DOHH2 (cell line): ENCODE measurements around the gene MINDY2.
"Not testable (repeated sequence)": the region's sequence is repeated elsewhere in the genome, so short reads cannot be mapped to it uniquely, and the experiment has no call there.

Source experiments
- H3F3A ChIP-seq: fragments of 200-600 bp; sonication (generic), shearing (Covaris generic); 2 replicates; pipeline ENCODE4 v1.6.0; 2016; ENCODE audit warnings: antibody characterized with exemption, mild to moderate bottlenecking; ENCODE audit not compliant: control insufficient read depth, insufficient read depth
- H3K27ac ChIP-seq: fragments of 200-600 bp; sonication (generic); 2 replicates; pipeline ENCODE4 v1.5.1; 2014; ENCODE audit warnings: low read depth, mild to moderate bottlenecking, low read length, moderate library complexity
- H3K27me3 ChIP-seq: fragments of 200-600 bp; sonication (generic); 2 replicates; pipeline ENCODE4 v1.6.1; 2014; ENCODE audit warnings: mild to moderate bottlenecking, low read length, mixed read lengths; ENCODE audit not compliant: control insufficient read depth
- H3K36me3 ChIP-seq: fragments of 200-600 bp; sonication (generic); 2 replicates; pipeline ENCODE4 v1.6.1; 2014; ENCODE audit warnings: mild to moderate bottlenecking, low read length, moderate library complexity, mixed read lengths; ENCODE audit not compliant: control insufficient read depth
- H3K4me1 ChIP-seq: fragments of 200-600 bp; sonication (generic); 2 replicates; pipeline ENCODE4 v1.6.1; 2014; ENCODE audit warnings: mild to moderate bottlenecking, low read length, mixed read lengths; ENCODE audit not compliant: control insufficient read depth
- H3K4me2 ChIP-seq: fragments of 200-600 bp; sonication (generic); 2 replicates; pipeline ENCODE4 v1.6.0; 2014; ENCODE audit warnings: mild to moderate bottlenecking, low read length, moderate library complexity
- H3K4me3 ChIP-seq: fragments of 200-600 bp; sonication (generic); 2 replicates; pipeline ENCODE4 v1.5.1; 2014; ENCODE audit warnings: mild to moderate bottlenecking, low read length, mixed read lengths
- H3K79me2 ChIP-seq: fragments of 200-600 bp; sonication (generic); 2 replicates; pipeline ENCODE4 v1.6.1; 2014; ENCODE audit warnings: mild to moderate bottlenecking, low read length, mixed read lengths; ENCODE audit not compliant: control insufficient read depth
- H3K9me2 ChIP-seq: fragments of 200-600 bp; sonication (generic); replicated peaks from 2 replicates; pipeline ENCODE4 v1.6.1; 2014; ENCODE audit warnings: mild to moderate bottlenecking, low read length, mixed read lengths; ENCODE audit not compliant: control insufficient read depth
- H3K9me3 ChIP-seq: fragments of 200-600 bp; sonication (generic); 2 replicates; pipeline ENCODE4 v1.6.1; 2014; ENCODE audit warnings: antibody characterized with exemption, low read length, mixed read lengths; ENCODE audit not compliant: control insufficient read depth, insufficient read depth
- H4K20me1 ChIP-seq: fragments of 200-600 bp; sonication (generic); 2 replicates; pipeline ENCODE4 v1.6.0; 2014; ENCODE audit warnings: low read depth, mild to moderate bottlenecking, antibody characterized with exemption, low read length, moderate library complexity; ENCODE audit not compliant: control insufficient read depth, insufficient read depth
- CTCF ChIP-seq: fragments of 200-600 bp; sonication (generic); IDR thresholded peaks from one replicate; pipeline ENCODE4 v1.5.1; 2014; ENCODE audit warnings: antibody characterized with exemption, mild to moderate bottlenecking, low read depth, low read length; ENCODE audit not compliant: poor library complexity, severe bottlenecking
- EZH2phosphoT487 ChIP-seq: fragments of 200-600 bp; sonication (generic); IDR thresholded peaks from 2 replicates; pipeline ENCODE4 v1.6.1; 2017; ENCODE audit warnings: borderline replicate concordance, mild to moderate bottlenecking, antibody characterized with exemption, low read length, moderate library complexity, mixed read lengths

Gene MINDY2

GRCh38 chr15:58797505-58797904 is 26.4 kb downstream of the MINDY2 start:
- no peaks in the 10 kb centered on the region for H3K27me3 ChIP-seq
- no peaks in the 10 kb centered on the region for H3K79me2 ChIP-seq
- peaks cover 8% of the 10 kb centered on the region for H3K4me1 ChIP-seq
- no peaks in the 10 kb centered on the region for H3F3A ChIP-seq
- TF ChIP-seq CTCF, result no peak
- no peak for TF ChIP-seq EZH2phosphoT487
- H3K36me3 ChIP-seq, result no peaks in the 10 kb centered on the region
- no peak overlapping the region for H3K4me3 ChIP-seq
- no peak overlapping the region for H3K27ac ChIP-seq
- H3K9me3 ChIP-seq, result no peaks in the 10 kb centered on the region
- no peak overlapping the region for H3K4me2 ChIP-seq
- no peaks in the 10 kb centered on the region for H4K20me1 ChIP-seq
- H3K9me2 ChIP-seq, result no peaks in the 10 kb centered on the region

GRCh38 chr15:58805095-58805494 is 34.0 kb downstream of the MINDY2 start:
- Histone ChIP-seq H3K4me1 (peaks cover 8% of the 10 kb centered on the region), H3K9me2 (no peaks in the 10 kb centered on the region)
- no peak for TF ChIP-seq CTCF
- TF ChIP-seq EZH2phosphoT487, result no peak

GRCh38 chr15:58823267-58823666 is 52.2 kb downstream of the MINDY2 start:
- H3K27ac ChIP-seq, H3K36me3 ChIP-seq, H3K4me3 ChIP-seq, H3K27me3 ChIP-seq, H3K79me2 ChIP-seq, H3K9me2 ChIP-seq, H3K9me3 ChIP-seq, H3K4me2 ChIP-seq, H3K4me1 ChIP-seq, H4K20me1 ChIP-seq, H3F3A ChIP-seq: not testable (repeated sequence)

More at GRCh38 chr15:58805095-58805494, 34.0 kb downstream of the MINDY2 start:
- Histone ChIP-seq H4K20me1 (no peaks in the 10 kb centered on the region), H3K4me2 (no peak overlapping the region), H3K36me3 (no peaks in the 10 kb centered on the region), H3F3A (no peaks in the 10 kb centered on the region), H3K9me3 (no peaks in the 10 kb centered on the region), H3K27ac (no peak overlapping the region), H3K4me3 (no peak overlapping the region), H3K27me3 (no peaks in the 10 kb centered on the region), H3K79me2 (no peaks in the 10 kb centered on the region)

GRCh38 chr15:58830556-58830955 is 59.5 kb downstream of the MINDY2 start:
- Histone ChIP-seq H3K4me3 (no peak overlapping the region), H3K79me2 (no peaks in the 10 kb centered on the region), H3F3A (no peaks in the 10 kb centered on the region), H4K20me1 (no peaks in the 10 kb centered on the region), H3K27ac (no peak overlapping the region), H3K4me2 (no peak overlapping the region), H3K9me3 (no peaks in the 10 kb centered on the region), H3K36me3 (no peaks in the 10 kb centered on the region), H3K27me3 (no peaks in the 10 kb centered on the region), H3K4me1 (peaks cover 6% of the 10 kb centered on the region; the same call in 1 of the 2 replicates), H3K9me2 (no peaks in the 10 kb centered on the region)
- no peak for TF ChIP-seq CTCF

GRCh38 chr15:58833681-58834426 is 62.8 kb downstream of the MINDY2 start:
- H3K27me3 ChIP-seq, H3K4me1 ChIP-seq, H3K27ac ChIP-seq, H4K20me1 ChIP-seq, H3K4me3 ChIP-seq, H3K36me3 ChIP-seq, H3F3A ChIP-seq, H3K9me2 ChIP-seq, H3K79me2 ChIP-seq, H3K9me3 ChIP-seq, H3K4me2 ChIP-seq: not testable (repeated sequence)
